Measurements from ENCODE around the gene PBOV1. TPM values are rescaled to one million over a fixed set of nuclear protein-coding genes. Genes with fewer than 3 reads are reported as not detected.

PBOV1 gene
- total RNA-seq (not detected), polyA plus RNA-seq (ENCODE audit: insufficient read length in 6 of 6) (under 1 TPM in 5 of 6 donors, not detected in 1; 0.06 to 0.18 (median 0.11) TPM)
- long read RNA-seq, donor 1, result 0 reads
- long read RNA-seq, donor 2, result 0 reads
- long read RNA-seq, donor 3, result 0 reads
- long read RNA-seq, donor 4, result 0 reads
- long read RNA-seq, donor 5, result 0 reads
- long read RNA-seq, donor 6, result 0 reads
- long read RNA-seq, donor 7, result 0 reads
- long read RNA-seq, donor 8, result 0 reads
- long read RNA-seq, donor 9, result 0 reads
- long read RNA-seq, donor 10, result 0 reads
- long read RNA-seq, donor 11, partial matches to known transcripts, result 0 of 1 reads
- long read RNA-seq, donor 11, other reads (novel, unspliced or antisense), result 0 of 1 reads
- long read RNA-seq, donor 12, result 0 reads

DNA sequence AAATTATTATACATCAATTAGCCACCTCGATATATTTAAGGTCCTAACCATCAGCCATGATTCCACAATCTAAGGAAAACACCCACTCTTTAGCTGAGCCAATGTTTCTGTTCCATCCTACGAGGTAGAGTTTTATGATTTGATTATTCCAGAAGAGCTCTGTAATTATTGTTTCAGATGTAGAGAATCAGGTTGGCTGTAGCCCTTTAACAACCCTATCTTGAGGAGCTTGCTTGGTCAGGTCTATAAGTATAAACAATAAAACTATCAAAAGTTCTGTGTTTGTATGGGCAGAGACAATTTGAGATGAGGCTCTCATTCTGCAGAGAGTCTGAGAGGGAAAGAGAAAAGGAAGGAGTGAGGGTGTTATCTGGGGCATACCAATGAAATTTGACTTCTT, at the start of gene PBOV1:
TSS of gene PBOV1 (minus strand) at position 43 of the 400 bp plus-strand sequence. CDS start 96 bp downstream, outside the sequence.
- no peak within 1 kb of the TSS for H3K4me3 ChIP-seq
- intact Hi-C loops (cut with DNase I), result no loop called here
- no peaks in the 10 kb centered on the region for H3K4me1 ChIP-seq
- TF ChIP-seq, protein P1, sequence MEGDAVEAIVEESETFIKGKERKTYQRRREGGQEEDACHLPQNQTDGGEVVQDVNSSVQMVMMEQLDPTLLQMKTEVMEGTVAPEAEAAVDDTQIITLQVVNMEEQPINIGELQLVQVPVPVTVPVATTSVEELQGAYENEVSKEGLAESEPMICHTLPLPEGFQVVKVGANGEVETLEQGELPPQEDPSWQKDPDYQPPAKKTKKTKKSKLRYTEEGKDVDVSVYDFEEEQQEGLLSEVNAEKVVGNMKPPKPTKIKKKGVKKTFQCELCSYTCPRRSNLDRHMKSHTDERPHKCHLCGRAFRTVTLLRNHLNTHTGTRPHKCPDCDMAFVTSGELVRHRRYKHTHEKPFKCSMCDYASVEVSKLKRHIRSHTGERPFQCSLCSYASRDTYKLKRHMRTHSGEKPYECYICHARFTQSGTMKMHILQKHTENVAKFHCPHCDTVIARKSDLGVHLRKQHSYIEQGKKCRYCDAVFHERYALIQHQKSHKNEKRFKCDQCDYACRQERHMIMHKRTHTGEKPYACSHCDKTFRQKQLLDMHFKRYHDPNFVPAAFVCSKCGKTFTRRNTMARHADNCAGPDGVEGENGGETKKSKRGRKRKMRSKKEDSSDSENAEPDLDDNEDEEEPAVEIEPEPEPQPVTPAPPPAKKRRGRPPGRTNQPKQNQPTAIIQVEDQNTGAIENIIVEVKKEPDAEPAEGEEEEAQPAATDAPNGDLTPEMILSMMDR (IDR thresholded peaks at IDR 0.05), result no peak
- no peaks in the 10 kb centered on the region for H3K27me3 ChIP-seq
- no peak for DNase-seq
- H3K36me3 ChIP-seq, result no peaks in the 10 kb centered on the region
- no peaks in the 10 kb centered on the region for H3K9me3 ChIP-seq
- no peak within 1 kb of the TSS for H3K27ac ChIP-seq
- no peak for ATAC-seq

DNA sequence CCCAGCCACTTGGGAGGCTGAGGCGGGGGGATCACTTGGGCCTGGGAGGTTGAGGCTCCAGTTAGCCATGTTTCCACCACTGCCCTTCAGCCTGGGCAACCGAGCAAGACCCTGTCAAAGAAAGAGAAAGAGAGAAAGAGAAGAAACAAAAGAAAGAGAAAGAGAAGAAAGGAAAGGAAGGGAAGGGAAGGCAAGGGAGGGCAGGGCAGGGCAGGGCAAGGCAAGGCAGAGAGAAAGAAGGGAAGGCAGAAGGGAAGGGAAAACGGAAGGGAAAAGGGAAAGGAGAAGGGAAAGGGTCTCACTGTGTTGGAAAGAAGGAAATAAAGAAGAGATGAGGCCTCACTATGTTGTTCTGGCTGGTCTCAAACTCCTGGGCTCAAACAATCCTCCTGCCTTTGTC, 47.8 kb upstream of the PBOV1 start:
- DNase-seq, result no peak
- intact Hi-C loops (cut with DNase I), result no loop called here
- no peaks in the 10 kb centered on the region for H3K27me3 ChIP-seq
- ATAC-seq, result no peak
- H3K27ac ChIP-seq, result no peak overlapping the region
- no peaks in the 10 kb centered on the region for H3K9me3 ChIP-seq
- peaks cover 0 to 14% of the 10 kb centered on the region in 2 donors for H3K36me3 ChIP-seq
- TF ChIP-seq, protein P1 (IDR thresholded peaks at IDR 0.05), result no peak
- no peak overlapping the region for H3K4me3 ChIP-seq
- H3K4me1 ChIP-seq, result no peaks in the 10 kb centered on the region

DNA sequence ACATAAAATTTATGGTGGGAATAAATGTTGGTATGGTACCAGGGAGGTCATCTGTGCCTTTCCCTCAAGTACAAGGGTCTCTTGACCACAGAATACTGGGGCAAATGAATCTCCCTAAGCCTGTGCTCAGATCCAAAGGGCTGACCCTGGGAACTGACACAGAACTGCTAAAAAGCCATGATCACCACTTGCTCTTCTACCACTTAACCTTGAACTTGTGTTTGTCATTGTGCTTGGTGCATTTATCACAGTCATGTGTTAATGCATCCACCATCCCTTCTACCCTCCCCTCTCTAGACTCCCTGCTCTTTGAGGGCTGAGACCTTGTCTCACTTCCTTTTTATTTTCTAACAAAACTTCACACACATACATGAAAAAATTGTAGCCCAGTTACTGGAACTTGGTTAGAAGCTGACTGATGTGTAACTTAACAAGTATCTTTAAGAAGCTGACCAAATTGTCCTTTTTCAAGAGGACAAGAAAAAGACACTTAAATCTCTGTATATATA, 46.1 kb upstream of the PBOV1 start:
- TF ChIP-seq, protein P1 (IDR thresholded peaks at IDR 0.05), result no peak
- peaks cover 0 to 14% of the 10 kb centered on the region in 2 donors for H3K36me3 ChIP-seq
- intact Hi-C loops (cut with DNase I), result no loop called here
- H3K4me1 ChIP-seq, result no peaks in the 10 kb centered on the region
- H3K27ac ChIP-seq, result no peak overlapping the region
- DNase-seq (no peak), ATAC-seq (no peak)
- no peaks in the 10 kb centered on the region for H3K27me3 ChIP-seq
- no peaks in the 10 kb centered on the region for H3K9me3 ChIP-seq
- H3K4me3 ChIP-seq, result no peak overlapping the region

DNA sequence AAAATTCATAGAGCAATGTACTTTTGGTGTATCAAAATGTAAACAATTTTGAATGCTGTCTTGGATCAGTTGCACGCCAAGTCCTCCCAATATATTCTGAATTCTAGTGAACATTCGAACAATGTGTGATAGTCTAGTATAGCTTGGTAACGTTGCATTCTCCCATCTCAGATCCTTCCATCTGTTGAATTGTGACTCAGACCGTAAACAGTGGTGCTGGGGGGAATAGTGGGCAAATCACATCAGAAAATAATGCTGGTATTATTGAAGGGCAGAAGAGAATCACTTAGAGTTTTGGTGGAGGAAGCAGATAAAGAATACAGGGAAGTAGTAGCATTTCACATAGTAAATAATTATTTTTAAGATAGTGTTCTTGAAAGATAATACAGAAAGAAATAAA, 45.7 kb upstream of the PBOV1 start:
- DNase-seq, result no peak
- Histone ChIP-seq H3K27me3 (no peaks in the 10 kb centered on the region), H3K4me1 (no peaks in the 10 kb centered on the region), H3K4me3 (no peak overlapping the region), H3K27ac (no peak overlapping the region), H3K36me3 (peaks cover 0 to 14% of the 10 kb centered on the region in 2 donors), H3K9me3 (no peaks in the 10 kb centered on the region)
- TF ChIP-seq, protein P1 (IDR thresholded peaks at IDR 0.05), result no peak
- intact Hi-C loops (cut with DNase I), result no loop called here
- ATAC-seq, result no peak

DNA sequence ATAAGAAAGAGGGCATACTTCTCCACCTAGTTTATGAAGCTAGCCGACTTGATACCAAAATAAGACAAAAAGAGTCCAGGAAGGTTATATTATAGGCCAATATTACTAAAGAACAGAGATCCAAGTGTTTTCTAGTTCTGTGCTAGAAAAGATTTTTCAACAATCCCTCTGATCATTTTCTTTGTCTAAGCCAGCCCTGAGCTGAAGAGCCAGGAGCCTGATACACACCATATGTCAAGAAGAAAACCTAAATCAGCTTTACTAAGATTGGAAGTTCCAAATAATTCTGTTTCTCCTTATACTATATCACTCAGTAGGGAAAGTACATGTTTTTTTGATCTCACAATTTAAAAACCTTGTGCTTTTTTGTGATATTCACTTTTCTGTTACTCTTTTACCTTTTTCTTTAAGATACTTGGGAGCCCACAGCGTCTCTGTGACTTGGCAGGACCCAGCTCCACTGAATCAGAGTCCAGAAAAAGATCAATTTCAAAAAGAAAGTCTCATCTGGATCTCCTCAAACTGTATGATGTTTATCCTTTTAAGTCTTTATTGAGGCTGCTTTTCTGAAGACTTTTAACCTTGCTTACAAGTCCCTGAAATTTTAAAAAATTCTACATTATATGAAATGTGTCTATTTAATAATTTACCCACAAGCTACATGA, 43.0 kb upstream of the PBOV1 start:
- no peak overlapping the region for H3K4me3 ChIP-seq
- ATAC-seq (no peak), DNase-seq (peak in 1 of 4 donors; percentile 21)
- H3K4me1 ChIP-seq, result peaks cover 0 to 3% of the 10 kb centered on the region in 2 donors
- H3K9me3 ChIP-seq, result no peaks in the 10 kb centered on the region
- TF ChIP-seq, protein P1 (IDR thresholded peaks at IDR 0.05), result no peak
- intact Hi-C loops (cut with DNase I), result no loop called here
- peaks cover 0 to 14% of the 10 kb centered on the region in 2 donors for H3K36me3 ChIP-seq
- no peak overlapping the region for H3K27ac ChIP-seq
- no peaks in the 10 kb centered on the region for H3K27me3 ChIP-seq
